ENCODE measurements around the gene NUBP2.
A peak's percentile ranks its signal among the peaks of the same experiment; 100 is the strongest.

GRCh38 chr16:1823821-1824220 lies 41.1 kb downstream of the NUBP2 start:
- TF ChIP-seq CTCF (tag by site-specific recombination; IDR thresholded peaks at IDR 0.05) (peak; percentile 38), ZNF626 (tag by site-specific recombination; IDR thresholded peaks at IDR 0.05) (no peak), ZNF658 (tag by site-specific recombination; IDR thresholded peaks at IDR 0.05) (no peak), ZBTB20 (tag by site-specific recombination; IDR thresholded peaks at IDR 0.05) (no peak), PRDM1 (tag by site-specific recombination; IDR thresholded peaks at IDR 0.05) (no peak), ZNF274 (IDR thresholded peaks at IDR 0.05; ENCODE audit: low read length) (no peak), ZNF274 (tag by site-specific recombination; IDR thresholded peaks at IDR 0.05; ENCODE audit: borderline replicate concordance) (no peak), ZNF48 (tag by site-specific recombination; IDR thresholded peaks at IDR 0.05) (no peak), PBX3 (CRISPR knock-in tag; IDR thresholded peaks at IDR 0.05) (no peak)

Data from HEK293 (cell line).